ENCODE data around the gene SPHK2. TPM values are rescaled to one million over a fixed set of nuclear protein-coding genes. Genes with fewer than 3 reads are reported as not detected.

Gene SPHK2
- total RNA-seq, 2 experiments from 2014 or later: 14.1 to 15.3 TPM

DNA sequence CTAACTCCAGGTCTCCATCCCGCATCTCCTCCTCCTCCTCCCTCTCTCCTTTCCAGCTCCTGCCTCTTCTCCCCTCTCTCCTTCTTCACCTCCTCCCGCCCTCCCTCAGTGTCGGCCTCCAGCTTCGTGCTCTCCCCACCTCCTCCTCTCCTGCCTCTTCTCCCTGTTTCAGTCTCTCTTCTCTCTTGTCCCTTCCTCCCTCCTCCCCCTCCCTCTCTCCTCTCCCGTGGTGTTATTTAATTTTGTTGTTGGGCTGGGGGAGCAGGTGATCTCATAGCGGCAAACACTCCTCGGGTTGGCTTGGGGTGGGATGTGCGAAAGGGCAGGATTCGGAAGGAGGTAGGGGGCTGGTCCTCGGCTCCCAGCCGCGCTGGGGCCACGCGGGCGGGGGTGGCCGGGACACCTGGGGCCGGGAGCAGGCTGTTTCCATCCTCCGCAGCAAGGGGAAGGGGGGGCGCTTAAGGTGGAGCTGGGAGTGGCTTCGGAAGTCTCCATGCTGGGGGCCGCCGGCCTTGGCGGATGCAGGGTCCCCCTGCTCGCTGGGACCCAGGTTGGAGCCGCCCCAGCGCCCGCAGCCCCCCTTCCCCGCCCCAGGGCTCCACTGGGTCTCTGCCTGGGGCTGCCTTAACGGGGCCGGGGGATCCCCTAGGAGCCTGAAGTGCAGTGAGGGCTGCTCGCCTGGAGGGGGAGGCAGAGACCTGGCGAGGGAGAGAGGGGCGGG lies 26.9 kb downstream of the SPHK2 start, which contains the start of gene CA11:
Gene CA11 (minus strand): TSS at position 187 of the 721 bp plus-strand sequence. CDS start 555 bp downstream, outside the sequence.
- no peaks in the 10 kb centered on the region for H3K27me3 Mint-ChIP-seq
- peak; percentile 84 for TF ChIP-seq CTCF (IDR thresholded peaks at IDR 0.05)
- H3K36me3 Mint-ChIP-seq (ENCODE audit: low read depth): no peaks in the 10 kb centered on the region
- H3K36me3 ChIP-seq (ENCODE audit: insufficient read depth, low read length): no peaks in the 10 kb centered on the region
- H3K4me3 ChIP-seq (ENCODE audit: low read length): peak within 1 kb of the TSS; percentile 71
- no peaks in the 10 kb centered on the region for H3K9me3 Mint-ChIP-seq
- POLR2A ChIA-PET: interaction anchor here (0.5 to 2.4 kb wide), 21 partner anchors 9 to 347 kb away, joined by 3 to 43 read pairs (median 4); partner anchors contain the start of genes DBP, GYS1, RPL18 and RUVBL2
- peak within 1 kb of the TSS; percentile 91 for H3K27ac Mint-ChIP-seq
- no peaks in the 10 kb centered on the region for H3K27me3 ChIP-seq (ENCODE audit: control insufficient read depth in 1 of 2, insufficient read depth in 2 of 2, low read length in 2 of 2)
- peak; percentile 80 for ATAC-seq (ENCODE audit: poor library complexity)
- peaks cover 48% of the 10 kb centered on the region for H3K4me1 ChIP-seq (ENCODE audit: insufficient read depth, low read length)
- no peaks in the 10 kb centered on the region for H3K9me3 ChIP-seq (ENCODE audit: control insufficient read depth in 1 of 2, insufficient read depth in 1 of 2, low read length in 2 of 2)
- intact Hi-C loops (cut with DNase I, micrococcal nuclease): loop anchor here (1.0 to 5.0 kb wide), 10 partner anchors 8 to 321 kb away; partner anchors contain the start of genes FTL (in 1 of the 2) and HSD17B14 (in 1 of the 2)
- DNase-seq: peak; percentile 88 to 96 (median 92)
- H3K4me3 Mint-ChIP-seq: peak within 1 kb of the TSS; percentile 85
- peak within 1 kb of the TSS; percentile 78 to 96 for H3K27ac ChIP-seq (ENCODE audit: low read depth in 1 of 2, low read length in 2 of 2)
- CTCF ChIA-PET: interaction anchor here (0.6 to 2.4 kb wide), 14 partner anchors 9 to 256 kb away, joined by 3 to 19 read pairs (median 4); partner anchors contain the start of genes DBP and RPL18
- peaks cover 54% of the 10 kb centered on the region for H3K4me1 Mint-ChIP-seq (ENCODE audit: low read depth)

DNA sequence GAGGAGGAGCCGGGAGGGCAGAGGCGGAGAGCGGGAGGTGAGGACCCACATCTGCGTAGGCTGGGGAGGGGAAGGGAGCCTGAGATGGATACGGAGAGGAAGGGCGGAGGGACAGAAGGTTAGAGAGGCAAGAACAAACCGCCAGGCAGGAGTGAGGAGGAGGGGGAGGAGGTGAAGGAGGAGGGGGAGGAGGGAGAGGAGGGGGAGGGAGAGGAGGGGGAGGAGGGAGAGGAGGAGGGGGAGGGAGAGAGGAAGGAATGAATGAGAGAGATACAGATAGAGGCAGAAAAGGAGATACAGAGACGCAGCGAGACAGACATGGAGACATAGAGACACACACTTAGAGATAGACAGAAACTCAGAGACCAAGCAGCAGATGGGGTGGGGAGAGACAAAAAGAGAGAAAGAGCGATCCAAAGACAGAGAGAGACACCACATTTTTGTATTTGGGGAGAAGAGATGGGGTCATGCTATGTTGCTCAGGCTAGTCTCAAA lies 27.5 kb downstream of the SPHK2 start:
- POLR2A ChIA-PET: interaction anchor here (0.9 to 2.4 kb wide), 14 partner anchors 10 to 346 kb away, joined by 3 to 43 read pairs (median 8); partner anchors contain the start of genes DBP, GYS1, RPL18 and RUVBL2

More for the DNA sequence above, 27.5 kb downstream of the SPHK2 start:
- H3K27ac ChIP-seq (ENCODE audit: low read depth in 1 of 2, low read length in 2 of 2): peak overlapping the region; percentile 78 to 96
- Mint-ChIP-seq H3K4me1 (ENCODE audit: low read depth) (peaks cover 54% of the 10 kb centered on the region), H3K27me3 (no peaks in the 10 kb centered on the region), H3K9me3 (no peaks in the 10 kb centered on the region), H3K27ac (peak overlapping the region; percentile 91), H3K4me3 (peak overlapping the region; percentile 85), H3K36me3 (ENCODE audit: low read depth) (no peaks in the 10 kb centered on the region)
- peaks cover 48% of the 10 kb centered on the region for H3K4me1 ChIP-seq (ENCODE audit: insufficient read depth, low read length)
- DNase-seq (no peak), ATAC-seq (ENCODE audit: poor library complexity) (no peak)
- no peaks in the 10 kb centered on the region for H3K36me3 ChIP-seq (ENCODE audit: insufficient read depth, low read length)
- no peaks in the 10 kb centered on the region for H3K9me3 ChIP-seq (ENCODE audit: control insufficient read depth in 1 of 2, insufficient read depth in 1 of 2, low read length in 2 of 2)
- peak overlapping the region; percentile 71 for H3K4me3 ChIP-seq (ENCODE audit: low read length)
- intact Hi-C loops (cut with DNase I, micrococcal nuclease): loop anchor here (1.0 to 5.0 kb wide), 10 partner anchors 8 to 321 kb away; partner anchors contain the start of genes FTL (in 1 of the 2) and HSD17B14 (in 1 of the 2)
- H3K27me3 ChIP-seq (ENCODE audit: control insufficient read depth in 1 of 2, insufficient read depth in 2 of 2, low read length in 2 of 2): no peaks in the 10 kb centered on the region
- CTCF ChIA-PET: interaction anchor here (1.0 to 2.4 kb wide), 9 partner anchors 9 to 256 kb away, joined by 3 to 19 read pairs (median 5); partner anchors contain the start of genes DBP and RPL18
- no peak for TF ChIP-seq CTCF (IDR thresholded peaks at IDR 0.05)

All from CD4-positive, alpha-beta T cell (primary cell).